IMR-90 (cell line): ENCODE data around the gene ANKRD2. TPM values are rescaled to one million over a fixed set of nuclear protein-coding genes. Genes with fewer than 3 reads are reported as not detected.

Source experiments
- ATAC-seq: fragments of 200-7000 bp; cut with Tn5 transposase; 2 replicates; pipeline ENCODE4 v1.9.1; 2020; ENCODE audit warnings: low read depth, mild to moderate bottlenecking, moderate library complexity
- BruUV-seq: library from RNA; stranded (reverse); fragments of 400-500 nt; replicated peaks from 2 replicates; lab custom pipeline; 2021; lab: Mats Ljungman, UMichigan
- CTCF ChIA-PET: fragments of 300-600 bp; formaldehyde crosslinking; extraction: SDS; loops from one replicate; lab custom pipeline; 2021; ENCODE audit warnings: antibody characterized with exemption; lab: Yijun Ruan, JAX
- POLR2A ChIA-PET: fragments of 300-600 bp; sonication (Branson Sonifier 250); formaldehyde crosslinking; loops from one replicate; lab custom pipeline; 2022; ENCODE audit warnings: antibody characterized with exemption; ENCODE audit not compliant: unreplicated experiment; lab: Charles Lee
- DNase-seq: peaks from one replicate; pipeline ENCODE4 v3.0.0; 2013
- H2AFZ ChIP-seq: replicated peaks from 2 replicates; pipeline ENCODE3; 2013; ENCODE audit warnings: low read length, mild to moderate bottlenecking; ENCODE audit not compliant: poor library complexity
- H2AK5ac ChIP-seq: 2 replicates; pipeline ENCODE4 v1.6.1; 2013; ENCODE audit warnings: low read depth, low read length, inconsistent platforms
- H2AK9ac ChIP-seq: replicated peaks from 2 replicates; pipeline ENCODE3; 2013; ENCODE audit warnings: mild to moderate bottlenecking, low read depth, low read length, moderate library complexity; ENCODE audit not compliant: poor library complexity
- H2BK120ac ChIP-seq: 2 replicates; pipeline ENCODE4 v1.6.1; 2013; ENCODE audit warnings: low read depth, low read length, inconsistent platforms
- H2BK15ac ChIP-seq: 3 replicates; pipeline ENCODE4 v1.6.1; 2013; ENCODE audit warnings: low read depth, low read length, inconsistent platforms
- H2BK20ac ChIP-seq: 2 replicates; pipeline ENCODE4 v1.6.1; 2013; ENCODE audit warnings: low read depth, mild to moderate bottlenecking, inconsistent platforms, low read length, moderate library complexity
- H2BK5ac ChIP-seq: 2 replicates; pipeline ENCODE4 v1.6.1; 2013; ENCODE audit warnings: mild to moderate bottlenecking, low read depth, low read length, inconsistent platforms; ENCODE audit not compliant: poor library complexity, severe bottlenecking
- H3K14ac ChIP-seq: replicated peaks from 2 replicates; pipeline ENCODE4 v1.6.1; 2013; ENCODE audit warnings: low read depth, low read length, inconsistent platforms
- H3K18ac ChIP-seq: 2 replicates; pipeline ENCODE4 v1.6.1; 2013; ENCODE audit warnings: low read depth, low read length, control low read depth
- H3K23ac ChIP-seq: 2 replicates; pipeline ENCODE4 v1.6.1; 2013; ENCODE audit warnings: low read depth, low read length, inconsistent platforms
- H3K27ac ChIP-seq: 2 replicates; pipeline ENCODE4 v1.5.1; 2013; ENCODE audit warnings: mild to moderate bottlenecking, control low read depth, low read length; ENCODE audit not compliant: insufficient read depth
- H3K27me3 ChIP-seq: 2 replicates; pipeline ENCODE4 v1.6.1; 2013; ENCODE audit warnings: low read length; ENCODE audit not compliant: control insufficient read depth, insufficient read depth
- H3K36me3 ChIP-seq: 2 replicates; pipeline ENCODE4 v1.6.1; 2013; ENCODE audit warnings: low read length, mixed read lengths; ENCODE audit not compliant: control insufficient read depth, insufficient read depth
- H3K4ac ChIP-seq: 2 replicates; pipeline ENCODE4 v1.6.1; 2013; ENCODE audit warnings: low read depth, low read length, inconsistent platforms
- H3K4me1 ChIP-seq: 2 replicates; pipeline ENCODE4 v1.6.1; 2013; ENCODE audit warnings: low read length, mixed read lengths; ENCODE audit not compliant: control insufficient read depth, insufficient read depth
- H3K4me2 ChIP-seq: 2 replicates; pipeline ENCODE4 v1.6.1; 2013; ENCODE audit warnings: low read depth, mild to moderate bottlenecking, control low read depth, low read length, moderate library complexity
- H3K4me3 ChIP-seq: 2 replicates; pipeline ENCODE4 v1.5.1; 2013; ENCODE audit warnings: low read depth, mild to moderate bottlenecking, control low read depth, low read length, moderate library complexity; ENCODE audit not compliant: insufficient read depth
- H3K56ac ChIP-seq: 2 replicates; pipeline ENCODE4 v1.6.1; 2013; ENCODE audit warnings: low read length, inconsistent platforms; ENCODE audit not compliant: insufficient read depth; ENCODE audit errors: extremely low read depth
- H3K79me1 ChIP-seq, 2 experiments: 2 replicates each; pipeline ENCODE4 v1.6.1; 2013; ENCODE audit warnings: low read length in 2 of 2, inconsistent platforms in 1 of 2, low read depth in 1 of 2
- H3K9ac ChIP-seq: 2 replicates; pipeline ENCODE4 v1.6.1; 2013; ENCODE audit warnings: low read depth, low read length, control low read depth
- H3K9me1 ChIP-seq: 2 replicates; pipeline ENCODE4 v1.6.1; 2013; ENCODE audit warnings: low read length, inconsistent platforms; ENCODE audit not compliant: insufficient read depth
- H3K9me3 ChIP-seq: 2 replicates; pipeline ENCODE4 v1.6.1; 2013; ENCODE audit warnings: low read length; ENCODE audit not compliant: control insufficient read depth, insufficient read depth
- H4K20me1 ChIP-seq: 2 replicates; pipeline ENCODE4 v1.6.1; 2013; ENCODE audit warnings: low read length, inconsistent platforms; ENCODE audit not compliant: insufficient read depth
- H4K5ac ChIP-seq: 2 replicates; pipeline ENCODE4 v1.6.1; 2013; ENCODE audit warnings: mild to moderate bottlenecking, low read depth, low read length, control low read depth
- H4K8ac ChIP-seq, 2 experiments: 2 replicates each; pipeline ENCODE4 v1.6.1; 2013; ENCODE audit warnings: low read depth in 2 of 2, low read length in 2 of 2, control low read depth in 1 of 2, inconsistent platforms in 1 of 2
- H4K91ac ChIP-seq: 2 replicates; pipeline ENCODE4 v1.6.1; 2013; ENCODE audit warnings: low read depth, low read length, inconsistent platforms; ENCODE audit not compliant: insufficient read depth
- CEBPB ChIP-seq: IDR thresholded peaks from 2 replicates; pipeline ENCODE4 v1.6.1; 2012; ENCODE audit warnings: low read depth, low read length, improper control_type of control experiment
- CTCF ChIP-seq: conservative IDR thresholded peaks from 2 replicates; pipeline ENCODE4 v1.5.1; 2012; ENCODE audit warnings: mild to moderate bottlenecking, low read depth, low read length, improper control_type of control experiment
- ELK1 ChIP-seq: fragments of 150-350 bp; IDR thresholded peaks from 2 replicates; pipeline ENCODE4 v1.6.1; 2016; ENCODE audit warnings: low read depth, mild to moderate bottlenecking, low read length, moderate library complexity, borderline replicate concordance
- FOS ChIP-seq: fragments of 150-350 bp; IDR thresholded peaks from 2 replicates; pipeline ENCODE4 v1.6.1; 2016; ENCODE audit warnings: low read depth, low read length
- MAZ ChIP-seq: IDR thresholded peaks from 2 replicates; pipeline ENCODE4 v1.6.1; 2012; ENCODE audit warnings: low read depth, mild to moderate bottlenecking, low read length, improper control_type of control experiment, moderate library complexity, borderline replicate concordance
- MXI1 ChIP-seq: IDR thresholded peaks from 2 replicates; pipeline ENCODE4 v1.6.1; 2012; ENCODE audit warnings: low read depth, mild to moderate bottlenecking, low read length, moderate library complexity, borderline replicate concordance
- NFE2L2 ChIP-seq: fragments of 150-350 bp; IDR thresholded peaks from 2 replicates; pipeline ENCODE4 v1.6.1; 2016; ENCODE audit warnings: low read depth, mild to moderate bottlenecking, low read length
- RAD21 ChIP-seq: IDR thresholded peaks from 2 replicates; pipeline ENCODE4 v1.6.1; 2012; ENCODE audit warnings: low read length, improper control_type of control experiment
- SMC3 ChIP-seq: fragments of 150-350 bp; IDR thresholded peaks from 2 replicates; pipeline ENCODE4 v1.6.1; 2016; ENCODE audit warnings: low read depth, mild to moderate bottlenecking, antibody characterized with exemption, low read length, moderate library complexity
- WGBS, 2 experiments: methylation state at CpG; one replicate each; pipeline versions ENCODE4 v1.1.5 to v1.1.7; 2013; ENCODE audit warnings: missing lambda C conversion rate in 2 of 2; ENCODE audit not compliant: insufficient read length in 1 of 2; ENCODE audit errors: extremely low coverage in 2 of 2; 5-methylcytosine and 5-hydroxymethylcytosine counted together
- dilution Hi-C: fragments of 300-500 bp; cut with HindIII; formaldehyde crosslinking; loops from one replicate; pipeline ENCODE4 v1.14.3; 2018; ENCODE audit warnings: low sequenced_read_pairs; ENCODE audit not compliant: unreplicated experiment
- in situ Hi-C: fragments of 300-500 bp; cut with MboI; formaldehyde crosslinking; loops from 3 replicates; pipeline ENCODE4 v1.14.3; 2019; ENCODE audit warnings: low sequenced_read_pairs, inconsistent platforms, mixed read lengths
- intact Hi-C: fragments of 100-400 bp; cut with micrococcal nuclease; formaldehyde crosslinking; loops from 2 replicates; pipeline ENCODE4 v1.10.0; 2022
- polyA plus RNA-seq, 3 experiments: library from polyadenylated mRNA; depleted of rRNA; stranded (reverse); fragments of >200 nt; gene quantifications; 2 replicates each; pipeline ENCODE4 v1.2.3, GENCODE V29; 2012; ENCODE audit warnings: low replicate concordance in 1 of 3
- total RNA-seq: library from RNA; depleted of rRNA; stranded (reverse); fragments of >200 nt; gene quantifications from 2 replicates; pipeline ENCODE4 v1.2.3, GENCODE V29; 2012

Gene ANKRD2
- total and polyA plus RNA-seq, 2 of the 4 experiments (the other 2 are of a cell fraction), result 0.36 to 0.65 TPM

DNA sequence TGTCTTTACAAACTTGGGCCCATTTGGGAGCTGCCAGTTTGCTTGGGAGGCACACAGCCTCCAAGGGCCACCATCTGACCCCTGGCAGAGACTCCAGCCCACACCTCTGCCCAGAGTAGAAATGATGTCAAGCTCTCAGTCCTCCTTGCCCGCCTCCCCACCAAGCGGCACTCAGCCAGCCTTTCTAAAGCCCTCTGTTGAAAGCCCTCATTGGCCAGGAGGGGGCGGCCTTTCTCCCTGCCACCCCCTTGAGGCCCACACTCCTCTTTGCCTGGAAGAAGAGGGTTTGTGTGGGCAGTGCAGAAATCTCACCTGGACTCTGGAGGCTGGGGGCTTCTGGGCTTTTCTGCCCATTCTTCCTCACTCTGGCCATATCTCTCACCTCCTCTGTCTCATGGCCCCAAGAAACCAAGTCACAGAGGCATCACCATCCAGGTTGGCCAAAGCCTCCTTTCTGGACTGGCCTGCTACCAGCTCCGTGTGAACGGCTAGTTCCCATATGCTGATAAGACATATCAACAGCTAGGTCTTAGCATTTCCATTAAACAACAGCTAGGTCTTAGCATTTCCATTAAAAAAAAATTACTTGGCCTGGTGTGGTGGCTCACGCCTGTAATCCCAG, 37.7 kb upstream of the ANKRD2 start:
- Histone ChIP-seq H3K36me3 (peaks cover 1% of the 10 kb centered on the region; the same call in 1 of the 2 replicates), H2BK120ac (no peak overlapping the region), H3K14ac (no peak overlapping the region), H2BK5ac (no peak overlapping the region), H3K9me1 (peaks cover 27% of the 10 kb centered on the region), H3K4me2 (no peak overlapping the region), H3K4ac (no peak overlapping the region), H4K91ac (no peak overlapping the region), H4K8ac (no peak overlapping the region), H2BK20ac (no peak overlapping the region), H4K20me1 (peaks cover 26% of the 10 kb centered on the region), H3K4me3 (no peak overlapping the region), H2BK15ac (no peak overlapping the region), H3K4me1 (peaks cover 24% of the 10 kb centered on the region), H3K9ac (no peak overlapping the region), H4K5ac (no peak overlapping the region), H2AK5ac (no peak overlapping the region), H3K27me3 (no peaks in the 10 kb centered on the region), H3K9me3 (no peaks in the 10 kb centered on the region), H2AK9ac (no peak overlapping the region), H3K18ac (no peak overlapping the region), H2AFZ (no peak overlapping the region), H3K56ac (no peak overlapping the region), H3K79me1 (peaks cover 8 to 73% of the 10 kb centered on the region in 2 experiments), H3K27ac (no peak overlapping the region), H3K23ac (no peak overlapping the region)
- ChIA-PET POLR2A (no interaction called here), CTCF (no interaction called here)
- TF ChIP-seq MAZ, result no peak
- TF ChIP-seq CTCF, result peak; percentile 51
- no peak for TF ChIP-seq NFE2L2
- no peak for TF ChIP-seq MXI1
- peak; percentile 47 for TF ChIP-seq RAD21
- TF ChIP-seq ELK1, result no peak
- peak; percentile 34; the same call in 1 of the 2 replicates for TF ChIP-seq SMC3
- TF ChIP-seq FOS, result no peak
- TF ChIP-seq CEBPB, result no peak
- dilution Hi-C loops, result no loop called here
- ATAC-seq (no peak), DNase-seq (no peak)
- BruUV-seq, result no TSS peak
- intact Hi-C loops, result no loop called here
- 100% methylated on average over 2 of the region's 6 CpGs; no CpG with 5 or more reads in 1 of the 2 experiments for WGBS, 2 experiments
- in situ Hi-C loops, result no loop called here
